GM19372 (cell line): Measurements from ENCODE around the gene ARMC9.
"Not testable (repeated sequence)": the region's sequence is repeated elsewhere in the genome, so short reads cannot be mapped to it uniquely, and the experiment has no call there.

ENCODE experiments used
- ATAC-seq: cut with Tn5 transposase; IDR thresholded peaks from one replicate; pipeline ENCODE4 v1.9.1; 2021; ENCODE audit warnings: mild to moderate bottlenecking, low read depth, moderate library complexity; ENCODE audit not compliant: unreplicated experiment

The ARMC9 gene

GRCh38 chr2:231241755-231242507 lies 43.5 kb downstream of the ARMC9 start:
- ATAC-seq, result no peak

DNA sequence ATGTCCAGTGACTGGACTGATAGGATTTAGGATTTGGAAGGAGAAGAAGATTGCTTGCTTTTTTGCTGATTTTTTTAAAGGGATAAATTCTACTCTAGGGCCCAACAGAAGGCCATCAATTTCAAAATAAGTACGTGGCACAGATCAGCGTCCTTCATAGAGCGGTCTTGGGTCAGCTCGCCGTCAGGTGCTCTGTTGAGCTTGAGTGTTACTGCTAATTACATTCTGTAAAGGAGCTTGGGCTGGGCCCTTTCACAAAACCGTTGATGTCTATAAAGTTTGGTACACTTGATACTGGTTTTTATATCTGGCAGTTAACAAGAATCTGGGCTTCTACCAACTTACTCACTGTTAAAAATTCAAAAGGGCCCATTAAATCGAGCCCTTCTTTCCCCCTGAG lies 45.4 kb downstream of the ARMC9 start:
- ATAC-seq, result no peak

- no peak for ATAC-seq
Measured at GRCh38 chr2:231244382-231245248, 46.2 kb downstream of the ARMC9 start.

DNA sequence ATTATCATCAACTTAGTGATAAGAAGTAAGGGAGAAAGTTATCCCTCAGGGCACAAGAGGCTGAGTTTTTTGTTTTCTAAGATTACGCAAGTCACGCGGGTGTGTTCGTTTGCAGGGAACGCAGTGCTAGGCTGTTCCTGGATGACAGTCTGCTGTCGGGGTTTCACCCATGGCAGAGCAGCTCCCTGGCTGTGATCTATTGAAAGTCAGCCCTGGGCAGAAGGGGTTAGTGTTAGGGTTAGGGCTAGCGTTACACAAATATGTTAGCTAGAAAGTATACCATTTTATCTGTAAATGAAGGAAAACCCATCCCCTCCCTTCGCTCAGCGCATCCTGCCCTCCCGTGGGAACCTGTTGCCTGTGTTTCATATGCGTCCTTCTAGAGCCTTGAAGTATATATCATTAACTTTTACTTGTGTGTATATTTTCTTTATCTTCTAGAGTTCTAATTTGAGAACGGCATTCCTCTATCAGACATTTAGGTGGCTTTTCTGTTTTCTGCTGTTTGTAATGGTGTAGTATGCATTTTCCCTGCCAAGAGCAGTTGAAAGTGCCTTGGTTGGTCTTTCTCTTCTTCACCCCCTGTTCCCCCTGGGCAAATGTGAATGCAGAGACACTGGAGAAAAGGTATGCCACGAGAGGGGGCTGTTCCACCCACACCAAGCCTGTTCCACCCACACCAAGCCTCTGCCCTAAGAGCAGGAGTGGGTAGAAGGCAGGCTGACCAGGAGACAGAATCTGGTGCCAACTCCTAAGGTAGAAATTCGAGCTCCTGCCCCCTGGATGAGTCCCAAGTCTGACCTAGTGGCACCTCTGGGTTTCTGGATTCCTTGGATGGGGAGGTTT lies 47.0 kb downstream of the ARMC9 start:
- ATAC-seq, result no peak

DNA sequence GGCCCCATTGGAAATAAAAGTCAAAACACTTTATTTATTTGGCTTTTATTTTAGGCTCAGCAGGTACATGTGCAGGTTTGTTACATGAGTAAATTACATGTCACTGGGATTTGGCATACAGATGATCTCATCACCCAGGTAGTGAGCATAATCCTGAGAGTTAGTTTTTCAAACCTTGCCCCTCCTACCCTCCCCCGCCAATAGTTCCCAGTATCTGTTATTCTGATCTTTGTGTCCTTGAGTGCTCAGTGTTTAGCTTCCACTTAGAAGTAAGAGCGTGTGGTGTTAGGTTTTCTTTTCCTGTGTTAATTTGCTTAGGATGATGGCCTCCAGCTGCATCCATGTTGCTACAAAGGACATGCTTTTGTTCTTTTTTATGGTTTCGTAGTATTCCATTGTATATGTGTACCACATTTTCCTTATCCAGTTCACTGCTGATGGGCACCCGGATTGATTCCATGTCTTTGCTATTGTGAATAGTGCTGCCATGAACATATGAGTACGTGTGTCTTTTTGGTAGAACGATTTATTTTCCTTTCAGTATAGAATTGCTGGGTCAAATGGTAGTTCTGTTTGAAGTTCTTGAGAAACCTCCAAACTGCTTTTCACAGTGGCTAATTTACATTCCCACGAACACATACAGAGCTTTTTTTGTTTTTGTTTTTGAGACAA lies 47.9 kb downstream of the ARMC9 start:
- no peak for ATAC-seq

DNA sequence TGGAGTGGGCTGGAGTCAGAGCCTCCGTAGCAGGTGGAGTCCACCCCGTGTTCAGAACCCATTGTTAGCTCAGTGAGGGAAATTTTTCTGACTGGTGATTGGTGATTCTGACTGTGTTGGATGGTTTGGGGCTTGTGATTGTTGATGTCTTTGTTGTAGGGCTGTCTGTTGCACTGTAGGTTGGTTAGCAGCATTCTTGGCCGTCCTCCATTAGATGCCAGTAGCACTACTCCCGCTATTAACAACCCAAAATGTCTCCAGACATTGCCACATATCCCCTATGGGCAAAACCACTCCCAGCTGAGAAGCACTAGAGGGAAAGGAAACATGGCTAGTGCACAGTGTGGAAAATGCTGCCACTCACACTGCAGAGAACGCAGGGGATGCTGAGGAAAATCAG lies 51.7 kb downstream of the ARMC9 start:
- ATAC-seq, result no peak

- no peak for ATAC-seq
Measured at GRCh38 chr2:231250698-231251097, 52.3 kb downstream of the ARMC9 start.

- not testable (repeated sequence) for ATAC-seq
Measured at GRCh38 chr2:231253292-231253691, 54.9 kb downstream of the ARMC9 start.

- no peak for ATAC-seq
Measured at GRCh38 chr2:231256494-231256893, 58.1 kb downstream of the ARMC9 start.

DNA sequence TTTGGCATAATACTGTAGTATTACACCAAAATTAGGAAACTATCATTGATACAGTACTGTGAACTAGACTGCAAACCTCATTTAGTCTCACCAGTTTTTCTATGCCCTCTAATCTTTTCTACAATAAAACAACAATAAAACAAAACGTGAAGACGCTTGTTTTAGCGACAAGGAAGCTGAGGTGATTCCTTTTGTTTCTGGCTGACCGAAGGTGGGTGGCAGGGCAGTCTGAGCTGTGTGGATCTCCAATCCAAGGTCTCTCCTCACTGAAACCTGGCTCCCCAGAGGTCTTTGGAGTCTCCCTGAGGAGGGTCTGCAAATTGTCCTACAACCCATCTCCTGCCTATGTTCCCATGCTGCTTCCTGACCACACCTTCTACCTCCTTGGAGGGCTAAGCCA lies 59.3 kb downstream of the ARMC9 start:
- ATAC-seq, result no peak

GRCh38 chr2:231258701-231259100 lies 60.3 kb downstream of the ARMC9 start:
- ATAC-seq, result no peak

DNA sequence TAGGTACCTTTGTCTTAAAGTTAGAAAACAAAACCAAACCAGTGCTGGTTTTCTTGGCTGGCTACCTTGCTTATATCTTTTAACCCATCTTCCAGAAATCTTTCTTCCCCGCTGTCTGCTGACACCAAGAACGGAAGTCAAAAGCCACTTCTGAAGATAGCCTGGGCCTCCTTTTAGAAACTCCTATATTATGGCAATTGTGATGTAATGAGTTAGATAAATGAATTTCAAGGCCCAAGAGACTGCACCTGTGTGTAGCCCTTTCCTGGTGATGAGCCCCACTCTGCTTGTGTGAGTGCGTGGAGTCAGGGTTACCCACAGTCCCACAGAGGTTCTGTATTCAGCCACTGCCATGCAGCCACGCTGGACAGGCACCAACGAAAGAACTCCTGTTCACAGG lies 60.7 kb downstream of the ARMC9 start:
- no peak for ATAC-seq

GRCh38 chr2:231260442-231261208 lies 62.2 kb downstream of the ARMC9 start:
- ATAC-seq, result no peak

GRCh38 chr2:231263118-231263831 lies 64.8 kb downstream of the ARMC9 start:
- no peak for ATAC-seq

- ATAC-seq, result no peak
Measured at GRCh38 chr2:231270221-231271114, 72.0 kb downstream of the ARMC9 start.

DNA sequence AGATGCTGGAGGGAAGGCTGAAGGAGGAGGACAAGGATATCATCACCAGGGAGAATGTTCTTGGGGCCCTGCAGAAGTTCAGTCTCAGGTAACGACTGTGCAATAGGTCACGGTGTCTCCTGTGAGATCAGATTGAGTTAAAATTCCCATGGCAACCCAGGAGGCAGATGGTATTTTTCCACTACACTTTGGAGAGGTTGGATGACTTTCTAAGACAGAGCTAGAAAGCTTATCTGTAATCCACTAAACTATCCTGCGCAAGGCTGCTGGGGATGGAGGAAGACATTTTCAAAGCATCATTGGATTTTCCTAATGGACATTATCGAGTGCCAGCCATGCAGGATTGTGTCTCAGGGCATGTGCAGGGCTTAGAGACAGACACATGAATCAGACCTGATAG lies 74.6 kb downstream of the ARMC9 start:
- ATAC-seq, result no peak

DNA sequence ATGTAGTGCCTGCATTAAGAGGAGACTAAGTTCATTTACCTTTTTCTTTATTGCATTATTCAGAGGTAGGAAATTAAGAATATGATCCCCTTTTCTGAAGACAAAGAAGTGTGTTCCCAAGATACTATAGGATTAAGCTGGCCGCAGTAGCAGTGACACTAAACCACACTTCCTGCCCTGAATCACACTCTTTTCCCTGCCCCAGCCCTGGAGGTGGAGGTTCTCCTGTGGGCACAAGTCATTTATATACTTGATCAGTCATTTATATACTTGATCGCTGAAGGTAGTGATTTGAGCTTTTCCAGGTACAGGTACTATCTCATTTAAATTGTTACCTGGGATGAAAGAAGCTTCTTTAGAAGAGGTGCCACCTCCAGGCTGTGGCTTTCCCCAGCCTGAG lies 78.6 kb downstream of the ARMC9 start:
- ATAC-seq, result no peak

DNA sequence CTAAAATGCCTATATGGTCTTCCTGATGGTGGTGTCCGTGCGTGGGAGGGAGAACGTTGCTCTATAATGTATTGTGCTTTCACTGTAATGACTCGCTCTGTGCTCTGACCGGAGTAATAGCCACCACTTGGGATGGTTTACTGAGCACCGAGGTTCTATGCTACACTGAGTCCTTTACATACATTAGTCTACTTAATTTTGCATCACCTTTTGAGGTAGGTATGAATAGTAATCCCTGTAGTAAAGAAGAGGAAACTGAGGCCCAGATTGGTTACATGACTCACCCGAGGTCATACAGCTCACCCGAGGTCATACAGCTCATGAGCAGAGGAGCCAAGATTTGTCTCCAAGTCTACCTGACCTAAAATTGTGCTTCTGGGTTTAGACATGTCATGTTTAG lies 79.5 kb downstream of the ARMC9 start:
- no peak for ATAC-seq
